OCI-LY7 (cell line): Measurements from ENCODE around the gene MEOX2.

ENCODE experiments used
- EZH2phosphoT487 ChIP-seq: fragments of 200-600 bp; sonication (generic); IDR thresholded peaks from 2 replicates; pipeline ENCODE4 v1.6.1; 2018; ENCODE audit warnings: low read depth, borderline replicate concordance, mild to moderate bottlenecking, mixed run types, antibody characterized with exemption, low read length, moderate library complexity, mixed read lengths
- TF ChIP-seq, protein P1 (sequence below): fragments of 200-600 bp; sonication (generic); conservative IDR thresholded peaks from 2 replicates; pipeline ENCODE4 v1.5.1; 2014; ENCODE audit warnings: mild to moderate bottlenecking, antibody characterized with exemption, low read length, moderate library complexity, mixed read lengths

DNA sequence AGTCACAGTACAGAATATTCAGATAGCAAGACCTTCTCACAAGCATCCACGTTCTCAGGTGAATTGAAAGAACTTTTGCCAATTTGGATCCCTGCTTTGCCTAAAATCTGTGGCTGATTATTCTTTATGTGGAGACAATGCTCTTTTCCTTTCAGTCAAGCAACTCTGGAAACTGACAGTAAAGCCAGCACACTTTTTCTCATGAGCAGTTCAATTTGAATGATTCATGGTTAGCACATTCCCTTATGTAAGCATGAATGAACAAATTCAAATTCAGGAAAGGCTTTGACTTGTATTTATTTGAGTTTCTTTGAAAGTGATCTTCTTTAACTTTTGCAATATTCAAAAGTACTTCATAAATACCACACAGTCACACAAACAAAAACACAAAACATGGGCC is 57.6 kb downstream of the MEOX2 start:
- TF ChIP-seq, protein P1, sequence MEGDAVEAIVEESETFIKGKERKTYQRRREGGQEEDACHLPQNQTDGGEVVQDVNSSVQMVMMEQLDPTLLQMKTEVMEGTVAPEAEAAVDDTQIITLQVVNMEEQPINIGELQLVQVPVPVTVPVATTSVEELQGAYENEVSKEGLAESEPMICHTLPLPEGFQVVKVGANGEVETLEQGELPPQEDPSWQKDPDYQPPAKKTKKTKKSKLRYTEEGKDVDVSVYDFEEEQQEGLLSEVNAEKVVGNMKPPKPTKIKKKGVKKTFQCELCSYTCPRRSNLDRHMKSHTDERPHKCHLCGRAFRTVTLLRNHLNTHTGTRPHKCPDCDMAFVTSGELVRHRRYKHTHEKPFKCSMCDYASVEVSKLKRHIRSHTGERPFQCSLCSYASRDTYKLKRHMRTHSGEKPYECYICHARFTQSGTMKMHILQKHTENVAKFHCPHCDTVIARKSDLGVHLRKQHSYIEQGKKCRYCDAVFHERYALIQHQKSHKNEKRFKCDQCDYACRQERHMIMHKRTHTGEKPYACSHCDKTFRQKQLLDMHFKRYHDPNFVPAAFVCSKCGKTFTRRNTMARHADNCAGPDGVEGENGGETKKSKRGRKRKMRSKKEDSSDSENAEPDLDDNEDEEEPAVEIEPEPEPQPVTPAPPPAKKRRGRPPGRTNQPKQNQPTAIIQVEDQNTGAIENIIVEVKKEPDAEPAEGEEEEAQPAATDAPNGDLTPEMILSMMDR: no peak
- TF ChIP-seq EZH2phosphoT487: no peak
